ENCODE results near the gene ZNRD2.
"Not testable (repeated sequence)": the region's sequence is repeated elsewhere in the genome, so short reads cannot be mapped to it uniquely, and the experiment has no call there.

DNA sequence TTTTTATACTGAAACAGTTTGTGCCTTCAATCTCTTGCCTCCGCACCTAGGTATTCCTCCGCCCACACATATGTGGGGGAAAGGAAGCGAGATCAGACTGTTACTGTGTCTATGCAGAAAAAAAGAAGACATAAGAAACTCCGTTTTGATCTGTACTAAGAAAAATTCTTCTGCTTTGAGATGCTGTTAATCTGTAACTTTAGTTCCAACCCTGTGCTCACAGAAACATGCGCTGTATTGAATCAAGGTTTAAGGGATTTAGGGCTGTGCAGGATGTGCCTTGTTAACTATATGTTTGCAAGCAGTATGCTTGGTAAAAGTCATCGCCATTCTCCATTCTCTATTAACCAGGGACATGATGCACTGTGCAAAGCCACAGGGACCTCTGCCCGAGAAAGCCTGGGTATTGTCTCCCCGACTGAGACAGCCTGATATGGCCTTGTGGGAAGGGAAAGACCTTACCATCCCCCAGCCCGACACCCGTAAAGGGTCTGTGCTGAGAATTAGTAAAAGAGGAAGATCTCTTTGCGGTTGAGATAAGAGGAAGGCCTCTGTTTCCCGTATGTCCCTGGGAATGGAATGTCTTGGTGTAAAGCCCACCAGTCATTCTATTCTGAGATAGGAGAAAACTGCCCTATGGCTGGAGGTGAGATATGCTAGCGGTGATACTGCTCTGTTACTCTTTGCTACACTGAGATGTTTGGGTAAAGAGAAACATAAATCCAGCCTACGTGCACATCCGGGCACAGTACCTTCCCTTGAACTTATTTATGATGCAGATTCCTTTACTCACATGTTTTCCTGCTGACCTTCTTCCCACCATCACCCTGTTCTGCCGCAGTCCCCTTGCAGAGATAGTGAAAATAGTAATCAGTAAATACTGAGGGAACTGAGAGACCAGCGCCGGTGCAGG, 47.3 kb upstream of the ZNRD2 start:
- TF ChIP-seq, protein P1, sequence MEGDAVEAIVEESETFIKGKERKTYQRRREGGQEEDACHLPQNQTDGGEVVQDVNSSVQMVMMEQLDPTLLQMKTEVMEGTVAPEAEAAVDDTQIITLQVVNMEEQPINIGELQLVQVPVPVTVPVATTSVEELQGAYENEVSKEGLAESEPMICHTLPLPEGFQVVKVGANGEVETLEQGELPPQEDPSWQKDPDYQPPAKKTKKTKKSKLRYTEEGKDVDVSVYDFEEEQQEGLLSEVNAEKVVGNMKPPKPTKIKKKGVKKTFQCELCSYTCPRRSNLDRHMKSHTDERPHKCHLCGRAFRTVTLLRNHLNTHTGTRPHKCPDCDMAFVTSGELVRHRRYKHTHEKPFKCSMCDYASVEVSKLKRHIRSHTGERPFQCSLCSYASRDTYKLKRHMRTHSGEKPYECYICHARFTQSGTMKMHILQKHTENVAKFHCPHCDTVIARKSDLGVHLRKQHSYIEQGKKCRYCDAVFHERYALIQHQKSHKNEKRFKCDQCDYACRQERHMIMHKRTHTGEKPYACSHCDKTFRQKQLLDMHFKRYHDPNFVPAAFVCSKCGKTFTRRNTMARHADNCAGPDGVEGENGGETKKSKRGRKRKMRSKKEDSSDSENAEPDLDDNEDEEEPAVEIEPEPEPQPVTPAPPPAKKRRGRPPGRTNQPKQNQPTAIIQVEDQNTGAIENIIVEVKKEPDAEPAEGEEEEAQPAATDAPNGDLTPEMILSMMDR (IDR thresholded peaks at IDR 0.05; ENCODE audit: low read length) = not testable (repeated sequence)
- TF ChIP-seq EZH2 (optimal IDR thresholded peaks at IDR 0.05; ENCODE audit: low read depth, low read length); EZH2phosphoT487 (IDR thresholded peaks at IDR 0.05; ENCODE audit: low read length): not testable (repeated sequence)
